D721Med (cell line): ENCODE measurements around the gene CYP27A1.

ENCODE experiments used
- DNase-seq: peaks from one replicate; pipeline ENCODE4 v3.0.0; 2011; ENCODE audit warnings: low spot score; ENCODE audit not compliant: insufficient read length
- FAIRE-seq: peaks from 2 replicates; lab custom pipeline; 2011; peaks lifted over from hg19 to GRCh38; lab: Jason Lieb, UNC
- TF ChIP-seq, protein P1 (sequence below): IDR thresholded peaks from 2 replicates; pipeline ENCODE4 v1.5.1; 2012; ENCODE audit warnings: mild to moderate bottlenecking, control low read depth; ENCODE audit not compliant: insufficient read depth; ENCODE audit errors: missing control alignments

The CYP27A1 gene

DNA sequence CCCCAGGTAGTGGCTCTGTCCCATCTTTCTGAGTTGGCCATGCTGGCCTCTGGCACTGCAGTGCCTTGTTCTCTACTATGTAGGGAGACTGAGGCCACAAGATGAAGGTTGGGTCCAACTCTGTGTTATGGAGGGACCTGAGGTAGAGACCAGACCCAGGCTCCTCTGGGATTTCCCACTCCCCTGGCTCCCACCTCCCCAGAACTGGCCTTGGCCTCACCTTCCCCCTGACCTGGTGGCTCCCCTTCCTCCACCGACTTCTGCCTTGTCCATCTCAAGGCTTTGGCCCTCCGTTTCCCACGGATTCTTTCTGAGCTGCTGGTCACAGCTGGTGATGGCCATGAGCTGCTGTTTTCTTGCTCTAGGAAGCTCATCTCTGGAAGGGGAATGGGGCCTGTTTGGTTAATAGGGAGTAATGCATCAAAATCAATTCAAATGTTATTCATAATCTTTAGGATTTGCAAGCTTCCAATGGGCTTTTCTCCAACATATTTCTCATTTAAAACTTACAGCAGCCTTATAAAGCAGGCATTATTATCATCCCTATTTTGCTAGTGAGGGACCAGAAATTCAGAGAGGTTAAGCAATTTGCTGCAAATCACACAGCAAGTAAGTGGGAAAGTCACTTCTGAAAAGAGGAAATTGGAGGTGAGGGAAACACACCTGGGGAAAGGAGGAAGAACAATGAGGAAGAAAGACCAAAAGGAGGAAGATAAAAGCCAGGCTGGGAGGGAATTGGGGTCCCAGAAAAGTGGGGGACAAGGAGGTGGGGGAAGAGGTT is 48.8 kb downstream of the CYP27A1 start:
- DNase-seq (no peak), FAIRE-seq (no peak)
- TF ChIP-seq, protein P1, sequence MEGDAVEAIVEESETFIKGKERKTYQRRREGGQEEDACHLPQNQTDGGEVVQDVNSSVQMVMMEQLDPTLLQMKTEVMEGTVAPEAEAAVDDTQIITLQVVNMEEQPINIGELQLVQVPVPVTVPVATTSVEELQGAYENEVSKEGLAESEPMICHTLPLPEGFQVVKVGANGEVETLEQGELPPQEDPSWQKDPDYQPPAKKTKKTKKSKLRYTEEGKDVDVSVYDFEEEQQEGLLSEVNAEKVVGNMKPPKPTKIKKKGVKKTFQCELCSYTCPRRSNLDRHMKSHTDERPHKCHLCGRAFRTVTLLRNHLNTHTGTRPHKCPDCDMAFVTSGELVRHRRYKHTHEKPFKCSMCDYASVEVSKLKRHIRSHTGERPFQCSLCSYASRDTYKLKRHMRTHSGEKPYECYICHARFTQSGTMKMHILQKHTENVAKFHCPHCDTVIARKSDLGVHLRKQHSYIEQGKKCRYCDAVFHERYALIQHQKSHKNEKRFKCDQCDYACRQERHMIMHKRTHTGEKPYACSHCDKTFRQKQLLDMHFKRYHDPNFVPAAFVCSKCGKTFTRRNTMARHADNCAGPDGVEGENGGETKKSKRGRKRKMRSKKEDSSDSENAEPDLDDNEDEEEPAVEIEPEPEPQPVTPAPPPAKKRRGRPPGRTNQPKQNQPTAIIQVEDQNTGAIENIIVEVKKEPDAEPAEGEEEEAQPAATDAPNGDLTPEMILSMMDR, result no peak

DNA sequence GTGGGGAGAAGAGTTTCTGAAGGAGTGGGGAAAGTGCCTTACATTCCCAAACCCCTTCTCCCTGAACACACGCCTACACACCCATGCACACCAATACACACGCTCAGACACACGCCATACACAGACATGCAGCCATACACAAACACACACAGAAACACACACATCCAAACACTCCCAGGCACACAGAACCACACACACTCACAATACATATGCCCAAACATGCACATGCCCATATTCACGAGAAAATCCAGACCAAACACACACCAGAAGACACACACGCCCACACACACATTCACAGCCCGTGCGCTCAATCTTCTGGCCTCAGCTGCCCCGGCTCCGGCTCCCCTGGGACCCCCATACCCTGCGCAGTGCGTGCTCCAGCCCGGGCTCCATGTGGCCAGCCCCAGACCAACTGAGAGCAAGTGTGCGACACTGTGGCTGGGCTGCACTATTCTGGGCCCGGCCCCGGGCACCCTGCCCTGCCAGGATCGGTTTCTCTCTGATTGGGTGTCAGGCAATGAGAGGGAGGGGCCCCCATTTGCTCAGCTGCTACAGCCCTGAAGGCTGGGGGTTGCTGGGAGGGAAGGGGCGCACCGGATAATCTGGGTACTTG is 49.5 kb downstream of the CYP27A1 start, which contains the start of gene PRKAG3:
PRKAG3 (minus strand) TSS at position 426 of the 613 bp plus-strand sequence.
- TF ChIP-seq, protein P1, result no peak
- no peak for DNase-seq
- FAIRE-seq, result no peak

DNA sequence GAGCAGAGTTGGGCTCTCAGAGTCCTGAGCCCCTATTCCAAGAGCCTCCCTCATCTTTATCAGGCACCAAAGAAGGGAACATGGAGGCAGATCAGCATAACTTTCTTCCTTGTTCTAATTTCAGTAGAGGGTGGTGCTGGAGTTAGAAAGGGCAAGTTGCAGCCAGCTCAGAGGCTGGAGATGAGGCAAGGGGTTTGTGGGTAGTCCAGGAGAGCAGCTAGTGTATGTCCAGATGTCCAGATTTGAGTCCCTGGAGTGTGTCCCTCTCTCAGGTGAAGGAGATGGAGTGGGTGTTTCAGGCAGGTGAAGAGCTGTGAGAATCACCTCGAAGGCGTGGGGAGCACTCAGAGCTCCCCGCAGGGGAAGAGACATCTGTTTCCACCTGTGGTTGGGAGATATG is 50.1 kb downstream of the CYP27A1 start:
- TF ChIP-seq, protein P1, result no peak
- FAIRE-seq, result no peak
- no peak for DNase-seq

DNA sequence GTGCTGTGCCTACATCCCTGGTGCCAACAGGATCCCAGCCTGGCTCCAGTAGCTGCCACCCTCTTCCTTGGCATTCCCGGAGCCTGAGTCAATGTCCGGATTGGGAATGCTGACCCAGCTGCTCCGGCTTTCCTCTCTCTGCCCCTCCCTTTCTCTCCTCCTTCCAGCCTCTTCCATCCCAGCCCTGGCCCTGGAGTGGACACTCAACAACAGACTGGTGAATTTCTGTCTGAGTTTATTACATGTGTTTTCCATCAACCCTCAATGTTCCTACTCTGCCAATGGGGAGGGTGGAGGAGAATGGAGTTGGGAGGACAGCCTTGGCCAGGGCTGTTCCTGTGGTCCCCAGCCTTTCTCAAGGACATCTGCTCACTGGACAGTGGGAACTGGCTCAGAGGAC is 50.6 kb downstream of the CYP27A1 start:
- no peak for DNase-seq
- no peak for FAIRE-seq

DNA sequence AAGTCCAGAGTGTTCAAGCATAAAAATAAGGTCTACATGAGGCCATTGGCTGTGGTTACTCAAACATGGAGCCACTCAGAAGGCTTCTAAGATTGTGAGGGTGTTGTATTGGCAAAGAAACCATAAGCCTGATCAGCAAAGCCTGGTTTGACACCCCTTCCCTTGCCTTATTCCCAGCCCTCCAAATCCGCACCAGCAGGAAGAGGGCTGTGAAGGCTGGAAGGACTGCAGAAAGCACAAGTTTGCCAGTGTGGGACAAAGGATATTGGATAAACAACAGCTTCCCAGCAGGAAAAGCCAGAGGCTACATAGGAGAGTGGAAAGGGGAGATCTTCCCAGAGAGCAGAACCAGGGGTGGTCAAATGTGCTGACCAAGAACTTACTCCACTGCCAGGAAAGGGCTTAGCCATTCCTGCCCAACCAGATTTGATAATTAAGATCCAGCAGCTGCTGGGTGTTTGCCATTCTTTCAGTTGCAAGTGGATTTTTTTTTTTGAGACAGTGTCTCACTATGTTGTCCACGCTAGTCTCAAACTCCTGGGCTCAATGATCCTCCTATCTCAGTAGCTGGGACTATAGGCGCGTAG is 51.2 kb downstream of the CYP27A1 start:
- TF ChIP-seq, protein P1, result no peak
- FAIRE-seq, result no peak
- DNase-seq, result no peak

More for the DNA sequence above, 50.6 kb downstream of the CYP27A1 start:
- TF ChIP-seq, protein P1, result no peak

DNA sequence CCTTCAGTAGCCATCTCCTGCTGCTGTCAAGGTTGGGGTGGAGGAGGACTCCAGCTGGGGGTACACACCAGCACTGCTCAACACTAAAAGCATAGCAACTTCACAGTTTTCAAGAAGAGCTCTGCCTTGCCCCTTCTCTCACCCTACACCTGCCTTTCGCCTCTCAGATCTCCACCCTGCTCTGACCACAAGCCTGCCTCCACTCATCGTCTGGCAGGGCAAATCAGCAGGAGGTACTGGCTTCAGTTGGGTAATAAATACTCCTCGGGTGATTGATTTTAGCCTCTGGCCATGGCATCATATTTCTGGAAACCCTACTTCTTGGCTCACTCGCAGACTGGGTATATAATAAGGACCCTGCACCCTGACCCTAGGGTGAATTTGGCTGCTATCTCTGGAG is 52.7 kb downstream of the CYP27A1 start:
- DNase-seq (no peak), FAIRE-seq (no peak)
- TF ChIP-seq, protein P1, result no peak

DNA sequence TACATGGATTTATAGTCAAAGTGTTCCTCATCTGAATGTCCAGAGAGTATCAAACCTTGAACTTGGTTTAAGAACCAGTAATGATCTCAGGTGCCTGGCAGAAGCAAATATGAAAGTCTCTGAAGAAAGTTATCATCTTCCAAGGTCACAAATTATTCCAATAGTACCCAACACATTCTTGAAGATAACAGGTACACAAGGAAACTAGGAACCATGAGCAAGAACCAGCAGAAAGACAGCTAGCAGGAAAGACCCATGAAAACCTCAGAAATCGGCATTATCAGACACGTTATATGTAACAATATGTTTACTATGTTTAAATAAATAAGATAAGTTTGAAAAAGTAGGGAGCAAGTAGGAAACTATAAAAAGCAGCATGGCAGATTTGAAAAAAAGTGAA is 55.5 kb downstream of the CYP27A1 start:
- no peak for FAIRE-seq
- TF ChIP-seq, protein P1, result no peak

More for the DNA sequence above, 55.5 kb downstream of the CYP27A1 start:
- no peak for DNase-seq
